T-helper 2 cell treated with Interferon-gamma antibody and Interleukin-4, amounts not matched to agents 5 μg/mL and 100 μg/mL, for 36 hours (primary cell): ENCODE measurements around the gene SPATS2L.
A peak's percentile ranks its signal among the peaks of the same experiment; 100 is the strongest.

Experiments
- DNase-seq: peaks from one replicate; pipeline ENCODE4 v3.0.0; 2021; ENCODE audit warnings: low spot score
- H3K27ac Mint-ChIP-seq: one replicate; pipeline ENCODE4 v1.8.0; 2021; ENCODE audit warnings: mild to moderate bottlenecking, mixed read lengths
- H3K27me3 Mint-ChIP-seq: one replicate; pipeline ENCODE4 v1.8.0; 2021; ENCODE audit warnings: low read depth, mixed read lengths
- H3K36me3 Mint-ChIP-seq: one replicate; pipeline ENCODE4 v1.8.0; 2021; ENCODE audit warnings: low read depth, mixed read lengths
- H3K4me1 Mint-ChIP-seq: one replicate; pipeline ENCODE4 v1.8.0; 2021; ENCODE audit warnings: low read depth, mixed read lengths
- H3K4me3 Mint-ChIP-seq: one replicate; pipeline ENCODE4 v1.8.0; 2022; ENCODE audit warnings: mild to moderate bottlenecking, moderate library complexity, mixed read lengths
- H3K9me3 Mint-ChIP-seq: one replicate; pipeline ENCODE4 v1.8.0; 2021; ENCODE audit warnings: mixed read lengths

Gene SPATS2L

DNA sequence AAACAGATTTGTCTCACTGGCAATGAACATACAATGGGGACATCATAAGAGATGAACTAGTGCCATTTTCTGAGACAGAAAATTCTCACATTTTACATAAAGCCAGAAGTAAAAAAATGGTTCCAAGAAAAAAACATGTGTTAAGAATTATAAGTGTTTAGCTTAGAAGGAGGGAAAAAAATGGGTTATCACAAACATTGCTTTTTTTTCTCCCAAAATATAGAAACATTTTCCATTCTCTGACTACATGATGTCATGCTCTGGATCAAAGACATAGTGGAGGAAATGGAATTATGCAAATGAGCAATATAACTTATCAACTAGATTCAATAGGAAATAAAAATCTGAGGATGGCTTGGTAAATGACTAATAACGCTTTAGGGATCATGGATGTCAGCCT lies 49.8 kb downstream of the SPATS2L start:
- no peaks in the 10 kb centered on the region for H3K27me3 Mint-ChIP-seq
- no peak overlapping the region for H3K4me3 Mint-ChIP-seq
- no peak overlapping the region for H3K27ac Mint-ChIP-seq
- no peak for DNase-seq
- H3K36me3 Mint-ChIP-seq, result no peaks in the 10 kb centered on the region
- H3K4me1 Mint-ChIP-seq, result no peaks in the 10 kb centered on the region
- no peaks in the 10 kb centered on the region for H3K9me3 Mint-ChIP-seq

- Mint-ChIP-seq H3K4me3 (no peak overlapping the region), H3K36me3 (no peaks in the 10 kb centered on the region), H3K4me1 (no peaks in the 10 kb centered on the region), H3K9me3 (no peaks in the 10 kb centered on the region), H3K27me3 (no peaks in the 10 kb centered on the region), H3K27ac (no peak overlapping the region)
- DNase-seq, result no peak
Observed at GRCh38 chr2:200356857-200357384, 50.4 kb downstream of the SPATS2L start.

DNA sequence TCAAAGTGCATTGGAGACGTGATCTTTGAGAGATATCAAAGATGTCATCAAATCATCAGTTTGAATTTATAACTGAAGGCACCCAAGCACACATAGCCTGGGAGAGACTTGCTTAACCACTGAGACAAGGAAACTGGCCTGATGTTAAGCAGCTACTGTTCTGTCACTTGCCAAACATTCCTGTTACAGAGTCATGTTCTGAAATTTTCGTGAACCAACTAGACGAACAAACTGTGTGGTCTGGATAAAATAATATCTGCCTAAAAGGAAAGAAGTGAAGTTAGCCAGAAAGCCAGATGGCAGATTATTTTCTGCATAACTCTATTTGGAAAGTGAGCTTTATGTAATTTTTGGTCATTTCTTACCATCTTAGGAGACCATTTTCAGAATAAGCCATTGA lies 51.4 kb downstream of the SPATS2L start:
- Mint-ChIP-seq H3K4me3 (no peak overlapping the region), H3K9me3 (no peaks in the 10 kb centered on the region), H3K4me1 (no peaks in the 10 kb centered on the region), H3K27me3 (no peaks in the 10 kb centered on the region), H3K36me3 (no peaks in the 10 kb centered on the region), H3K27ac (no peak overlapping the region)
- DNase-seq, result no peak

- no peaks in the 10 kb centered on the region for H3K27me3 Mint-ChIP-seq
- no peak overlapping the region for H3K27ac Mint-ChIP-seq
- DNase-seq, result no peak
- H3K4me1 Mint-ChIP-seq, result no peaks in the 10 kb centered on the region
- no peak overlapping the region for H3K4me3 Mint-ChIP-seq
- H3K36me3 Mint-ChIP-seq, result no peaks in the 10 kb centered on the region
- H3K9me3 Mint-ChIP-seq, result no peaks in the 10 kb centered on the region
Observed at GRCh38 chr2:200359552-200359951, 53.1 kb downstream of the SPATS2L start.

DNA sequence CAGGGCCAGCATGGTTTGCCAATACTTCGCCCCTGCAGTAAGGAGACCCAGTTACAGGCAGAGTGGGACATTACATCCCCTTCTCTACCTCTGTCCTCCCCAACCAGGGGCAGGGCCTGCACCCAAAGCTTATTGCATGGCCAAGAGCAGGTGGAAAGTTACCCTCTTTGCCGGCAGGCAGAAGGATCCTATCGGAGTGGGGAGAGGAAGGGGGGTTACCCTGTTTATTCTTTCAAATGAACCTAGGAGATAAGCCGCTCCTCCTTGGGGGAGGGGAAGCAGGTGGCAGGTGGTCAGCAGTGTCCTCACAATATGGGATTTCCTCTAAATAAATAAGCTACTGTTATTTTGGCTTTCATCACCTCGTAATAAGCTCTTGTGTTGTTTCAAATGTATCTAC lies 53.9 kb downstream of the SPATS2L start:
- Mint-ChIP-seq H3K27ac (no peak overlapping the region), H3K9me3 (no peaks in the 10 kb centered on the region), H3K4me3 (no peak overlapping the region), H3K27me3 (no peaks in the 10 kb centered on the region), H3K4me1 (no peaks in the 10 kb centered on the region), H3K36me3 (no peaks in the 10 kb centered on the region)
- no peak for DNase-seq

DNA sequence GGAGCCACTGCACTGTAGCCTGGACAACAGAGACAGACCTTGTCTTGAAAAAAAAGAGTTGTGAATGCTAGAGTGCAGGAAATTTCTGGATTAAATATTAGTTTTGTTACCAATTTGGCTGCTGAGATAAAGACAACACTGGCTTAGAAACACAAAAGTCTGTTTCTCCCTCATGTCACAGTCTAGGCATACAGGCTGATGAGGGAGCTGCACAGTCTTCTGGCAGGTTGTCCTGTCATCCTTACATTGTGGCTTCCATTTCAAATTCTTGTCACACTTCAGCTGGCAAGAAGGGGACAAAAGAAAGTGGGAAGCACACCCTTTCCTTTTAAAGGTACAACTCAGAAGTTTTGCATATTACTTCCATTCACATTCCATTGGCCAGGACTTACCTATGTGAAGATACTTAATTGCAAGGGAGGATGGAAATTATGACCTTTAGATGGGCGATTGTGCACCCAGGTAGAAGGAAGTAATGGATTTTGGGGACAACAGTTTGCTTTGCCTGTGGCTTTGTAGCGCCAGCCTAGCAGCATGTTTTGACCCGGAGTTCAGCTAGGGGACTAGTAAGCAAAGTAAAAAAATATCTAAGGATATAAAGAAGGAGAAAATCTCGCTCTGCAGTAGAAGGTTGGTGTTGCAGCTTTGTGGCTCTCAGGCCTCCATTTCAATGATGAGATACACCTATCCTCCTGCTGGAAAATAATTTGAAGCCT lies 55.9 kb downstream of the SPATS2L start:
- no peak overlapping the region for H3K27ac Mint-ChIP-seq
- no peaks in the 10 kb centered on the region for H3K27me3 Mint-ChIP-seq
- no peaks in the 10 kb centered on the region for H3K36me3 Mint-ChIP-seq
- H3K4me3 Mint-ChIP-seq, result no peak overlapping the region
- no peak for DNase-seq
- no peaks in the 10 kb centered on the region for H3K9me3 Mint-ChIP-seq
- peaks cover 2% of the 10 kb centered on the region for H3K4me1 Mint-ChIP-seq

- H3K4me1 Mint-ChIP-seq, result peaks cover 2% of the 10 kb centered on the region
- H3K27ac Mint-ChIP-seq, result no peak overlapping the region
- H3K27me3 Mint-ChIP-seq, result no peaks in the 10 kb centered on the region
- no peak overlapping the region for H3K4me3 Mint-ChIP-seq
- H3K36me3 Mint-ChIP-seq, result no peaks in the 10 kb centered on the region
- no peak for DNase-seq
- H3K9me3 Mint-ChIP-seq, result no peaks in the 10 kb centered on the region
Observed at GRCh38 chr2:200363279-200363678, 56.8 kb downstream of the SPATS2L start.

DNA sequence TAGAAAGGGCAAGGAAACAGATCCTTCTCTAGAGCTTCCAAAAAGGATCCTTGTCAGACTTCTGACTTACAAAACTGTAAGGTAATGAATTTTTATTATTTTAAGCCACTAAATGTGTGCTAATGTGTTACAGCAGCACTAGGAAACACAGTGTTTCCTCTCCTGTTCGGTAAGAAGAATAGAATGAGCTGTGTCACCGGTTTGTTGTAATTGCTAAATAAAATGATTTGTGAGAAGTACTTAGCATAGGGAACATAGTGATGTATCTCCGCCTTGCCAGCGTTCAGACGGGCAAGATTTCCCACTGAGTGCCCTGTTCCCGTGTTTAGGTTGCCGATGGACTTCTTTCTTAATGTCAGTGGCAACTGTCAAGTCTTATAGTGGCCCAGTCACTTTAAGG lies 57.6 kb downstream of the SPATS2L start:
- H3K9me3 Mint-ChIP-seq, result no peaks in the 10 kb centered on the region
- no peak overlapping the region for H3K27ac Mint-ChIP-seq
- H3K36me3 Mint-ChIP-seq, result no peaks in the 10 kb centered on the region
- H3K4me1 Mint-ChIP-seq, result peaks cover 2% of the 10 kb centered on the region
- no peaks in the 10 kb centered on the region for H3K27me3 Mint-ChIP-seq
- no peak for DNase-seq
- H3K4me3 Mint-ChIP-seq, result no peak overlapping the region

GRCh38 chr2:200364620-200365019 lies 58.1 kb downstream of the SPATS2L start:
- Mint-ChIP-seq H3K4me1 (peaks cover 2% of the 10 kb centered on the region), H3K27ac (no peak overlapping the region), H3K9me3 (no peaks in the 10 kb centered on the region)

GRCh38 chr2:200365209-200365608 lies 58.7 kb downstream of the SPATS2L start:
- H3K4me1 Mint-ChIP-seq, result peaks cover 2% of the 10 kb centered on the region
- no peak overlapping the region for H3K27ac Mint-ChIP-seq
- H3K36me3 Mint-ChIP-seq, result no peaks in the 10 kb centered on the region
- H3K4me3 Mint-ChIP-seq, result no peak overlapping the region
- no peak for DNase-seq
- H3K27me3 Mint-ChIP-seq, result no peaks in the 10 kb centered on the region
- H3K9me3 Mint-ChIP-seq, result no peaks in the 10 kb centered on the region

More at GRCh38 chr2:200364620-200365019, 58.1 kb downstream of the SPATS2L start:
- no peak for DNase-seq
- H3K27me3 Mint-ChIP-seq, result no peaks in the 10 kb centered on the region
- H3K36me3 Mint-ChIP-seq, result no peaks in the 10 kb centered on the region
- H3K4me3 Mint-ChIP-seq, result no peak overlapping the region

DNA sequence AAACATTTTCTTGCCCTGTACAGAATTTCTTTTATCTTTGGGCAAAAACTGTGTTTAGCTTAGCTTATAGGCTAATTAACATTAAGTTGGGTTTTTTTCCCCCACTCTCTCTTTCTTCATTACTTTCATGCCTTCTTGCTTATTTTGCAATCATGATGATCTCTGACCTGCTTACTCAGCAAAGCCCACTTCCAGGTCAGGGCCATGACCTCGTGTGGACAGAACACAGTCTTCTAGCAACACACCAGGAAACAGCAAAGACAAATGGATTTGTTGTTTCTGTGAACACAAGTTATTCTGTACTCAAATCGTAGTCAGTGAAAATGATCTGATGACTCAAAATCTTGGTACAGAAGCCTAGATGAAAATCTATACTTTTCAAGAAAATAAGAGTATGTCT lies 60.7 kb downstream of the SPATS2L start:
- DNase-seq, result no peak
- Mint-ChIP-seq H3K9me3 (no peaks in the 10 kb centered on the region), H3K27me3 (no peaks in the 10 kb centered on the region), H3K27ac (no peak overlapping the region), H3K4me3 (no peak overlapping the region), H3K4me1 (peaks cover 2% of the 10 kb centered on the region), H3K36me3 (no peaks in the 10 kb centered on the region)

DNA sequence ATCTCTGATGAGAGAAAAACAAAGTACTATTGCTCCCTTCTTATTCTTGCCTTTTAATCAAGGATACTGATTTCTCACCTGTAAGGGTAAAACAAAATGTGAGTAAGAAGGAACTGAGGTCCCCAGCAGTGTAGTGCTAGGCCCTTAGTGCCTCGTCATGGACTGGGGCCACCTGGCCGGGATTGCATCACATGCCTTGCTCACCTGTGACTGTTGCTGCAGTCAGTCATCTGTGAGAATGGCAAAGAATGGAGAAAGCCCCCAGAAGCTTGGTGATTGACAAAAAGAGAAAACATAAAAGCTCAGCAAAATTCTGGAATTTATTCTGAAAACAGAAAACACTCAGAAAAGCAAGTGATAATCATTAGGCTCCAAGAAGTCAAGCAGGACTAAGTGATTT lies 63.4 kb downstream of the SPATS2L start:
- Mint-ChIP-seq H3K4me3 (no peak overlapping the region), H3K27ac (no peak overlapping the region), H3K9me3 (no peaks in the 10 kb centered on the region), H3K4me1 (peaks cover 17% of the 10 kb centered on the region), H3K36me3 (no peaks in the 10 kb centered on the region), H3K27me3 (no peaks in the 10 kb centered on the region)
- no peak for DNase-seq

- H3K4me3 Mint-ChIP-seq, result peak overlapping the region; percentile 89
- peaks cover 44% of the 10 kb centered on the region for H3K4me1 Mint-ChIP-seq
- DNase-seq, result no peak
- no peaks in the 10 kb centered on the region for H3K36me3 Mint-ChIP-seq
- no peaks in the 10 kb centered on the region for H3K27me3 Mint-ChIP-seq
- H3K27ac Mint-ChIP-seq, result peak overlapping the region; percentile 77
- H3K9me3 Mint-ChIP-seq, result no peaks in the 10 kb centered on the region
Observed at GRCh38 chr2:200373231-200373630, 66.7 kb downstream of the SPATS2L start.

GRCh38 chr2:200373973-200374416 lies 67.5 kb downstream of the SPATS2L start:
- Mint-ChIP-seq H3K27ac (peak overlapping the region; percentile 95), H3K27me3 (no peaks in the 10 kb centered on the region), H3K4me1 (peaks cover 46% of the 10 kb centered on the region), H3K9me3 (no peaks in the 10 kb centered on the region), H3K36me3 (no peaks in the 10 kb centered on the region), H3K4me3 (peak overlapping the region; percentile 89)
- peak; percentile 55 for DNase-seq
